SK-N-SH (cell line): ENCODE results near the gene ZFTA. TPM values are rescaled to one million over a fixed set of nuclear protein-coding genes. Genes with fewer than 3 reads are reported as not detected.

Experiments used
- CTCF ChIA-PET: fragments of 300-600, 350-600 bp; formaldehyde crosslinking; extraction: SDS; loops from one replicate; lab custom pipeline; 2021; lab: Yijun Ruan, JAX
- POLR2A ChIA-PET: fragments of 350-600 bp; sonication (Branson Sonifier 250); formaldehyde crosslinking; extraction: SDS; loops from one replicate; lab custom pipeline; 2020; ENCODE audit warnings: antibody characterized with exemption, inconsistent platforms; lab: Yijun Ruan, JAX
- DNase-seq: peaks from one replicate; pipeline ENCODE4 v3.0.0; 2012
- H2AFZ ChIP-seq: fragments of 200-600 bp; sonication (generic); 2 replicates; pipeline ENCODE4 v1.8.1; 2016; ENCODE audit warnings: antibody characterized with exemption, mild to moderate bottlenecking, low read depth
- H3F3A ChIP-seq: fragments of 200-600 bp; sonication (generic); replicated peaks from 2 replicates; pipeline ENCODE3; 2016; ENCODE audit warnings: antibody characterized with exemption, mild to moderate bottlenecking; ENCODE audit not compliant: insufficient read depth
- H3K27ac ChIP-seq, 2 experiments: fragments of 200-500 bp in 1 of 2; fragments of 200-600 bp in 1 of 2; sonication (Bioruptor generic) in 1 of 2; sonication (generic), shearing (Covaris generic) in 1 of 2; 2 replicates each; pipeline versions ENCODE4 v1.5.1 to v1.6.1; 2014 to 2016; ENCODE audit warnings: low read depth in 2 of 2, inconsistent platforms in 1 of 2, low read length in 1 of 2, mild to moderate bottlenecking in 1 of 2, mixed read lengths in 1 of 2
- H3K27me3 ChIP-seq: fragments of 200-600 bp; sonication (generic), shearing (Covaris generic); 2 replicates; pipeline ENCODE4 v1.6.1; 2016; ENCODE audit warnings: mixed run types; ENCODE audit not compliant: insufficient read depth
- H3K36me3 ChIP-seq, 2 experiments: fragments of 200-500 bp in 1 of 2; fragments of 200-600 bp in 1 of 2; sonication (Bioruptor generic) in 1 of 2; sonication (generic) in 1 of 2; replicated peaks in 1 of 2; 2 replicates each; pipeline versions ENCODE3 to v1.5.1; 2014 to 2016; ENCODE audit warnings: low read length in 1 of 2, mild to moderate bottlenecking in 1 of 2; ENCODE audit not compliant: insufficient read depth in 2 of 2, control insufficient read depth in 1 of 2
- H3K4me1 ChIP-seq, 2 experiments: fragments of 200-500 bp in 1 of 2; fragments of 200-600 bp in 1 of 2; sonication (Bioruptor generic) in 1 of 2; sonication (generic), shearing (Covaris generic) in 1 of 2; 2 replicates each; pipeline versions ENCODE4 v1.5.1 to v1.6.1; 2014 to 2016; ENCODE audit warnings: low read depth in 1 of 2, low read length in 1 of 2, mixed run types in 1 of 2; ENCODE audit not compliant: insufficient read depth in 2 of 2, control insufficient read depth in 1 of 2
- H3K4me2 ChIP-seq: fragments of 200-600 bp; sonication (generic), shearing (Covaris generic); 2 replicates; pipeline ENCODE4 v1.6.1; 2017; ENCODE audit warnings: mixed run types
- H3K4me3 ChIP-seq, 2 experiments: fragments of 200-500 bp in 1 of 2; fragments of 200-600 bp in 1 of 2; sonication (Bioruptor generic) in 1 of 2; sonication (generic), shearing (Covaris generic) in 1 of 2; 2 replicates each; pipeline versions ENCODE4 v1.5.1 to v1.8.1; 2014 to 2016; ENCODE audit warnings: low read depth in 2 of 2, inconsistent platforms in 1 of 2, low read length in 1 of 2, mild to moderate bottlenecking in 1 of 2, mixed read lengths in 1 of 2, moderate library complexity in 1 of 2
- H3K79me2 ChIP-seq: fragments of 200-600 bp; sonication (generic); 2 replicates; pipeline ENCODE4 v1.8.1; 2017; ENCODE audit warnings: mild to moderate bottlenecking; ENCODE audit not compliant: insufficient read depth
- H3K9ac ChIP-seq: fragments of 200-600 bp; sonication (generic); 2 replicates; pipeline ENCODE4 v1.6.1; 2017; ENCODE audit warnings: mixed run types
- H3K9me2 ChIP-seq: fragments of 200-600 bp; sonication (generic); 2 replicates; pipeline ENCODE4 v1.6.1; 2017; ENCODE audit warnings: mixed run types
- H3K9me3 ChIP-seq: fragments of 200-600 bp; sonication (generic); 2 replicates; pipeline ENCODE4 v1.6.1; 2017; ENCODE audit warnings: mixed run types, mild to moderate bottlenecking, moderate library complexity
- H4K20me1 ChIP-seq: fragments of 200-600 bp; sonication (generic); 2 replicates; pipeline ENCODE4 v1.6.1; 2017; ENCODE audit warnings: mild to moderate bottlenecking, mixed run types; ENCODE audit not compliant: insufficient read depth
- ELF1 ChIP-seq: IDR thresholded peaks from 2 replicates; pipeline ENCODE4 v1.4.0; 2012
- FOSL2 ChIP-seq: IDR thresholded peaks from 2 replicates; pipeline ENCODE4 v1.4.0; 2012; ENCODE audit warnings: low read depth, mild to moderate bottlenecking, moderate library complexity, borderline replicate concordance
- FOXM1 ChIP-seq: IDR thresholded peaks from 2 replicates; pipeline ENCODE4 v1.4.0; 2012; ENCODE audit warnings: low read depth, mild to moderate bottlenecking
- GABPA ChIP-seq: IDR thresholded peaks from 2 replicates; pipeline ENCODE4 v1.4.0; 2012; ENCODE audit warnings: low read depth, mild to moderate bottlenecking
- GATA2 ChIP-seq: sonication (generic); formaldehyde crosslinking; IDR thresholded peaks from 2 replicates; pipeline ENCODE4 v1.5.0; 2020; ENCODE audit warnings: mild to moderate bottlenecking, missing genetic modification reagents
- MAX ChIP-seq: IDR thresholded peaks from 2 replicates; pipeline ENCODE4 v1.4.0; 2012; ENCODE audit warnings: low read depth
- MXI1 ChIP-seq: IDR thresholded peaks from 2 replicates; pipeline ENCODE4 v1.6.1; 2012; ENCODE audit warnings: mild to moderate bottlenecking, low read depth, low read length, improper control_type of control experiment
- NFIC ChIP-seq: IDR thresholded peaks from 2 replicates; pipeline ENCODE4 v1.4.0; 2012; ENCODE audit warnings: borderline replicate concordance
- NRF1 ChIP-seq: IDR thresholded peaks from 2 replicates; pipeline ENCODE4 v1.6.1; 2012; ENCODE audit warnings: low read depth, mild to moderate bottlenecking, low read length
- RAD21 ChIP-seq: IDR thresholded peaks from 2 replicates; pipeline ENCODE4 v1.6.1; 2012; ENCODE audit warnings: mild to moderate bottlenecking, low read length
- RFX5 ChIP-seq: IDR thresholded peaks from 2 replicates; pipeline ENCODE4 v1.6.1; 2012; ENCODE audit warnings: mild to moderate bottlenecking, improper control_type of control experiment, low read length
- RXRA ChIP-seq: IDR thresholded peaks from 2 replicates; pipeline ENCODE4 v1.4.0; 2012; ENCODE audit warnings: low read depth, mild to moderate bottlenecking, borderline replicate concordance
- SIN3A ChIP-seq: IDR thresholded peaks from 2 replicates; pipeline ENCODE4 v1.6.1; 2012; ENCODE audit warnings: low read depth, mild to moderate bottlenecking, low read length, moderate library complexity, borderline replicate concordance
- TAF1 ChIP-seq: IDR thresholded peaks from 2 replicates; pipeline ENCODE4 v1.6.1; 2012; ENCODE audit warnings: low read depth, mild to moderate bottlenecking, low read length, moderate library complexity, borderline replicate concordance
- TEAD4 ChIP-seq: IDR thresholded peaks from 2 replicates; pipeline ENCODE4 v1.4.0; 2012; ENCODE audit warnings: mild to moderate bottlenecking, borderline replicate concordance; ENCODE audit not compliant: insufficient read depth
- USF1 ChIP-seq: IDR thresholded peaks from 2 replicates; pipeline ENCODE4 v1.4.0; 2012; ENCODE audit warnings: low read depth, borderline replicate concordance
- ZBTB33 ChIP-seq: IDR thresholded peaks from 2 replicates; pipeline ENCODE4 v1.4.0; 2012; ENCODE audit warnings: low read depth, borderline replicate concordance
- WGBS: methylation state at CpG from one replicate; pipeline ENCODE4 v1.1.6; 2017; ENCODE audit warnings: low lambda C conversion rate; 5-methylcytosine and 5-hydroxymethylcytosine counted together
- polyA plus RNA-seq, 3 experiments: library from polyadenylated mRNA; depleted of rRNA; stranded (reverse); fragments of >200 nt; gene quantifications; 2 replicates each; pipeline ENCODE4 v1.2.3, GENCODE V29; 2012
- TF ChIP-seq, protein P1 (sequence below): IDR thresholded peaks from 2 replicates; pipeline ENCODE4; 2012
- TF ChIP-seq, protein P2 (sequence below): IDR thresholded peaks from 2 replicates; pipeline ENCODE4 v1.6.1; 2012; ENCODE audit warnings: mild to moderate bottlenecking, low read depth, low read length, moderate library complexity

ZFTA gene
- polyA plus RNA-seq, 1 of the 3 experiments (the other 2 are of a cell fraction): 8.7 TPM

GRCh38 chr11:63814383-63814736 is 45.8 kb upstream of the ZFTA start:
- H3K9me2 ChIP-seq: no peaks in the 10 kb centered on the region
- CTCF ChIA-PET: interaction anchor here (1.0 to 1.1 kb wide), 2 partner anchors 14 to 23 kb away, joined by 3 read pairs; no protein-coding TSS in a partner anchor
- peak overlapping the region; percentile 68 to 82; a peak in 2 of 4 replicates for H3K27ac ChIP-seq
- TF ChIP-seq FOSL2: no peak
- no peak for TF ChIP-seq MXI1
- TF ChIP-seq NFIC: no peak
- TF ChIP-seq GABPA: no peak
- no peak for TF ChIP-seq MAX
- TF ChIP-seq ZBTB33: no peak
- TF ChIP-seq SIN3A: no peak
- TF ChIP-seq TAF1: no peak
- TF ChIP-seq RFX5: no peak
- TF ChIP-seq RAD21: no peak
- no peak for TF ChIP-seq TEAD4
- no peak for TF ChIP-seq ELF1
- no peak for TF ChIP-seq GATA2 (CRISPR knock-in tag)
- TF ChIP-seq RXRA: no peak
- TF ChIP-seq USF1: no peak
- TF ChIP-seq, protein P1, sequence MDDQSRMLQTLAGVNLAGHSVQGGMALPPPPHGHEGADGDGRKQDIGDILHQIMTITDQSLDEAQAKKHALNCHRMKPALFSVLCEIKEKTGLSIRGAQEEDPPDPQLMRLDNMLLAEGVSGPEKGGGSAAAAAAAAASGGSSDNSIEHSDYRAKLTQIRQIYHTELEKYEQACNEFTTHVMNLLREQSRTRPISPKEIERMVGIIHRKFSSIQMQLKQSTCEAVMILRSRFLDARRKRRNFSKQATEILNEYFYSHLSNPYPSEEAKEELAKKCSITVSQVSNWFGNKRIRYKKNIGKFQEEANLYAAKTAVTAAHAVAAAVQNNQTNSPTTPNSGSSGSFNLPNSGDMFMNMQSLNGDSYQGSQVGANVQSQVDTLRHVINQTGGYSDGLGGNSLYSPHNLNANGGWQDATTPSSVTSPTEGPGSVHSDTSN: no peak
- TF ChIP-seq, protein P2, sequence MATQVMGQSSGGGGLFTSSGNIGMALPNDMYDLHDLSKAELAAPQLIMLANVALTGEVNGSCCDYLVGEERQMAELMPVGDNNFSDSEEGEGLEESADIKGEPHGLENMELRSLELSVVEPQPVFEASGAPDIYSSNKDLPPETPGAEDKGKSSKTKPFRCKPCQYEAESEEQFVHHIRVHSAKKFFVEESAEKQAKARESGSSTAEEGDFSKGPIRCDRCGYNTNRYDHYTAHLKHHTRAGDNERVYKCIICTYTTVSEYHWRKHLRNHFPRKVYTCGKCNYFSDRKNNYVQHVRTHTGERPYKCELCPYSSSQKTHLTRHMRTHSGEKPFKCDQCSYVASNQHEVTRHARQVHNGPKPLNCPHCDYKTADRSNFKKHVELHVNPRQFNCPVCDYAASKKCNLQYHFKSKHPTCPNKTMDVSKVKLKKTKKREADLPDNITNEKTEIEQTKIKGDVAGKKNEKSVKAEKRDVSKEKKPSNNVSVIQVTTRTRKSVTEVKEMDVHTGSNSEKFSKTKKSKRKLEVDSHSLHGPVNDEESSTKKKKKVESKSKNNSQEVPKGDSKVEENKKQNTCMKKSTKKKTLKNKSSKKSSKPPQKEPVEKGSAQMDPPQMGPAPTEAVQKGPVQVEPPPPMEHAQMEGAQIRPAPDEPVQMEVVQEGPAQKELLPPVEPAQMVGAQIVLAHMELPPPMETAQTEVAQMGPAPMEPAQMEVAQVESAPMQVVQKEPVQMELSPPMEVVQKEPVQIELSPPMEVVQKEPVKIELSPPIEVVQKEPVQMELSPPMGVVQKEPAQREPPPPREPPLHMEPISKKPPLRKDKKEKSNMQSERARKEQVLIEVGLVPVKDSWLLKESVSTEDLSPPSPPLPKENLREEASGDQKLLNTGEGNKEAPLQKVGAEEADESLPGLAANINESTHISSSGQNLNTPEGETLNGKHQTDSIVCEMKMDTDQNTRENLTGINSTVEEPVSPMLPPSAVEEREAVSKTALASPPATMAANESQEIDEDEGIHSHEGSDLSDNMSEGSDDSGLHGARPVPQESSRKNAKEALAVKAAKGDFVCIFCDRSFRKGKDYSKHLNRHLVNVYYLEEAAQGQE: no peak
- no peak for TF ChIP-seq NRF1
- TF ChIP-seq FOXM1: no peak
- H3K36me3 ChIP-seq: peaks cover 14 to 26% of the 10 kb centered on the region in 2 experiments
- H4K20me1 ChIP-seq: peaks cover 38% of the 10 kb centered on the region
- H3K27me3 ChIP-seq: no peaks in the 10 kb centered on the region
- H3K4me1 ChIP-seq: peaks cover 9 to 15% of the 10 kb centered on the region in 2 experiments; a peak in 3 of 4 replicates
- H3K9me3 ChIP-seq: no peaks in the 10 kb centered on the region
- H3K4me2 ChIP-seq: peak overlapping the region; percentile 95
- no peak for DNase-seq
- peak overlapping the region; percentile 93 for H3K9ac ChIP-seq
- 18% methylated on average over 7 of the region's 7 CpGs for WGBS
- H3K79me2 ChIP-seq: peaks cover 49% of the 10 kb centered on the region
- H2AFZ ChIP-seq: no peak overlapping the region
- peaks cover 6% of the 10 kb centered on the region for H3F3A ChIP-seq
- POLR2A ChIA-PET: interaction anchor here (0.6 kb wide), 4 partner anchors 8 to 103 kb away, joined by 3 to 6 read pairs (median 4); partner anchors contain the start of gene RCOR2
- peak overlapping the region; percentile 72 to 76 for H3K4me3 ChIP-seq
